ENCODE data around the gene DIABLO.

- no peak for TF ChIP-seq POLR2A (IDR thresholded peaks at IDR 0.05)
- TF ChIP-seq POLR2AphosphoS5 (IDR thresholded peaks at IDR 0.05) = no peak
Measured at GRCh38 chr12:122204167-122205052, 21.4 kb downstream of the DIABLO start.
